Mesenchymal stem cell (in vitro differentiated cells and primary cell): ENCODE measurements around the gene HSPA9.

Experiments
- DNase-seq: peaks from one replicate; pipeline ENCODE4 v3.0.0-alpha.2; 2013
- H2AFZ ChIP-seq: one replicate; pipeline ENCODE4 v1.6.1; 2013; ENCODE audit warnings: low read depth, mild to moderate bottlenecking, control low read depth, inconsistent platforms, low read length, moderate library complexity
- H2AK5ac ChIP-seq: 2 replicates; pipeline ENCODE4 v1.6.1; 2013; ENCODE audit warnings: low read length, moderate library complexity, mild to moderate bottlenecking, inconsistent platforms; ENCODE audit not compliant: severe bottlenecking
- H2BK120ac ChIP-seq: one replicate; pipeline ENCODE4 v1.6.1; 2013; ENCODE audit warnings: low read depth, mild to moderate bottlenecking, inconsistent platforms, low read length, moderate library complexity
- H2BK12ac ChIP-seq, 2 experiments: one replicate each; pipeline ENCODE4 v1.6.1; 2013; ENCODE audit warnings: inconsistent platforms in 2 of 2, low read length in 2 of 2, mild to moderate bottlenecking in 2 of 2, moderate library complexity in 2 of 2, control low read depth in 1 of 2
- H2BK15ac ChIP-seq: one replicate; pipeline ENCODE4 v1.6.1; 2013; ENCODE audit warnings: mild to moderate bottlenecking, low read depth, inconsistent platforms; ENCODE audit not compliant: poor library complexity, severe bottlenecking
- H2BK5ac ChIP-seq: 2 replicates; pipeline ENCODE4 v1.6.1; 2013; ENCODE audit warnings: low read depth, mild to moderate bottlenecking, low read length, control low read depth, inconsistent platforms; ENCODE audit not compliant: poor library complexity, severe bottlenecking
- H3K14ac ChIP-seq, 2 experiments: one replicate each; pipeline ENCODE4 v1.6.1; 2013; ENCODE audit warnings: inconsistent platforms in 2 of 2, low read length in 2 of 2, control low read depth in 1 of 2, mild to moderate bottlenecking in 1 of 2, moderate library complexity in 1 of 2
- H3K18ac ChIP-seq, 2 experiments: one replicate each; pipeline ENCODE4 v1.6.1; 2013; ENCODE audit warnings: inconsistent platforms in 2 of 2, low read length in 2 of 2, control low read depth in 1 of 2, low read depth in 1 of 2, mild to moderate bottlenecking in 1 of 2
- H3K23ac ChIP-seq, 2 experiments: one replicate each; pipeline ENCODE4 v1.6.1; 2013; ENCODE audit warnings: inconsistent platforms in 2 of 2, low read length in 2 of 2, mild to moderate bottlenecking in 2 of 2, moderate library complexity in 2 of 2, control low read depth in 1 of 2
- H3K27ac ChIP-seq: 2 replicates; pipeline ENCODE4 v1.5.1; 2013; ENCODE audit warnings: mild to moderate bottlenecking, moderate library complexity, low read length, control low read depth, inconsistent platforms; ENCODE audit not compliant: poor library complexity, severe bottlenecking
- H3K27me3 ChIP-seq, 2 experiments: 2 replicates each; pipeline versions ENCODE4 v1.6.1 to v1.7.0; 2013; ENCODE audit warnings: low read length in 2 of 2, mild to moderate bottlenecking in 2 of 2, moderate library complexity in 2 of 2, control low read depth in 1 of 2, inconsistent platforms in 1 of 2; ENCODE audit not compliant: control insufficient read depth in 1 of 2, insufficient read depth in 1 of 2
- H3K36me3 ChIP-seq, 2 experiments: 2 replicates each; pipeline versions ENCODE4 v1.6.1 to v1.7.0; 2013; ENCODE audit warnings: low read length in 2 of 2, control low read depth in 1 of 2, inconsistent platforms in 1 of 2, low read depth in 1 of 2, mild to moderate bottlenecking in 1 of 2; ENCODE audit not compliant: insufficient read depth in 2 of 2, control insufficient read depth in 1 of 2
- H3K4ac ChIP-seq, 2 experiments: one replicate each; pipeline ENCODE4 v1.6.1; 2013; ENCODE audit warnings: inconsistent platforms in 2 of 2, low read length in 2 of 2, mild to moderate bottlenecking in 2 of 2, moderate library complexity in 2 of 2, control low read depth in 1 of 2, low read depth in 1 of 2
- H3K4me1 ChIP-seq: 2 replicates; pipeline ENCODE4 v1.6.1; 2013; ENCODE audit warnings: low read depth, low read length, control low read depth; ENCODE audit not compliant: control insufficient read depth, insufficient read depth
- H3K4me2 ChIP-seq: 2 replicates; pipeline ENCODE4 v1.6.1; 2013; ENCODE audit warnings: low read length, mild to moderate bottlenecking, inconsistent platforms; ENCODE audit not compliant: poor library complexity, severe bottlenecking
- H3K4me3 ChIP-seq, 2 experiments: 2 replicates each; pipeline versions ENCODE4 v1.5.1 to v1.7.0; 2013; ENCODE audit warnings: low read length in 2 of 2, mild to moderate bottlenecking in 2 of 2, control low read depth in 1 of 2, low read depth in 1 of 2; ENCODE audit not compliant: insufficient read depth in 1 of 2
- H3K79me1 ChIP-seq: replicated peaks from 2 replicates; pipeline ENCODE4 v1.6.1; 2013; ENCODE audit warnings: mild to moderate bottlenecking, control low read depth, low read length, inconsistent platforms; ENCODE audit not compliant: poor library complexity, severe bottlenecking
- H3K9ac ChIP-seq: 2 replicates; pipeline ENCODE4 v1.7.0; 2013; ENCODE audit warnings: mild to moderate bottlenecking, low read length, moderate library complexity
- H3K9me3 ChIP-seq: 2 replicates; pipeline ENCODE4 v1.7.0; 2013; ENCODE audit warnings: mild to moderate bottlenecking, low read length; ENCODE audit not compliant: control insufficient read depth
- H4K8ac ChIP-seq: one replicate; pipeline ENCODE4 v1.6.1; 2013; ENCODE audit warnings: inconsistent platforms, mild to moderate bottlenecking, low read length, moderate library complexity
- H4K91ac ChIP-seq: one replicate; pipeline ENCODE4 v1.6.1; 2013; ENCODE audit warnings: mild to moderate bottlenecking, low read length, inconsistent platforms
- WGBS: methylation state at CpG from one replicate; pipeline ENCODE4 v1.1.7; 2013; ENCODE audit warnings: mixed read lengths; 5-methylcytosine and 5-hydroxymethylcytosine counted together

The HSPA9 gene

DNA sequence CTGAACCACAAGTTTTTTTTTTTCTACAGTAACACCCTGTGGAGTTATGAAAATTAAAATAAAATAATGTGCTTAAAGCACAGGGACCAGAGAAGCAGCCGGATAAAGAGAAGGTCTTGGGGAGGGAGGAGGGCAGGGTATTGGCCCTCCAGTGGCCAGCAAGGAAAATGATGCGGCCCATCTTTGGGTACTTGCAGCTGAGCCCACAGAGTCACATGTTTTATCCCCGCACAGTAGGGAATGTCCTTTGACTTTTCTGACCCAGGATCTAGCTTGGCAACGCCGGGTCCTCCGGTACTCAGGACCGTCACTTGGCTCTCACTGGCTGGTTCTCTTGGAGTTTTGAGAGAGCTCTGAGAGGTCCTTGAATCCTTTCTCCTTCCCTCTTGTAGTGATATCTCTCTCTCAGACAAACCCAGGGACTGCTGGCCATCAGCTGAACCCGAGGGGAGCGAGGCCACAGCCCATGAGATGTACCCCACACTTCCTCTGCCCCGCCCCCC is 35.3 kb upstream of the HSPA9 start:
- no peak overlapping the region for H2BK5ac ChIP-seq
- peak overlapping the region; percentile 97 for H4K8ac ChIP-seq
- H3K27ac ChIP-seq = no peak overlapping the region
- H3K27me3 ChIP-seq = peaks cover 0 to 7% of the 10 kb centered on the region in 2 experiments
- no peaks in the 10 kb centered on the region for H3K36me3 ChIP-seq
- no peak overlapping the region for H2BK120ac ChIP-seq
- no peak overlapping the region for H2AK5ac ChIP-seq
- H3K4me3 ChIP-seq = peak overlapping the region in 1 of 2 experiments; percentile 41
- H2BK12ac ChIP-seq = peak overlapping the region; percentile 7 to 87
- H3K4me1 ChIP-seq = peaks cover 12% of the 10 kb centered on the region
- no peak overlapping the region for H3K9ac ChIP-seq
- peak overlapping the region; percentile 90 for H4K91ac ChIP-seq
- no peaks in the 10 kb centered on the region for H3K9me3 ChIP-seq
- H2AFZ ChIP-seq = no peak overlapping the region
- H3K4me2 ChIP-seq = peak overlapping the region; percentile 65
- no peaks in the 10 kb centered on the region for H3K79me1 ChIP-seq
- H3K4ac ChIP-seq = peak overlapping the region; percentile 14 to 73
- 26% methylated on average over 6 of the region's 10 CpGs for whole genome bisulfite sequencing
- H3K23ac ChIP-seq = no peak overlapping the region
- peak overlapping the region; percentile 60 for H2BK15ac ChIP-seq
- peak overlapping the region; percentile 74 to 75 for H3K18ac ChIP-seq
- peak; percentile 43 for DNase-seq
- H3K14ac ChIP-seq = no peak overlapping the region

GRCh38 chr5:138606378-138607064 is 31.3 kb upstream of the HSPA9 start:
- Histone ChIP-seq H3K36me3 (no peaks in the 10 kb centered on the region), H3K18ac (peak overlapping the region in 1 of 2 experiments; percentile 37)

DNA sequence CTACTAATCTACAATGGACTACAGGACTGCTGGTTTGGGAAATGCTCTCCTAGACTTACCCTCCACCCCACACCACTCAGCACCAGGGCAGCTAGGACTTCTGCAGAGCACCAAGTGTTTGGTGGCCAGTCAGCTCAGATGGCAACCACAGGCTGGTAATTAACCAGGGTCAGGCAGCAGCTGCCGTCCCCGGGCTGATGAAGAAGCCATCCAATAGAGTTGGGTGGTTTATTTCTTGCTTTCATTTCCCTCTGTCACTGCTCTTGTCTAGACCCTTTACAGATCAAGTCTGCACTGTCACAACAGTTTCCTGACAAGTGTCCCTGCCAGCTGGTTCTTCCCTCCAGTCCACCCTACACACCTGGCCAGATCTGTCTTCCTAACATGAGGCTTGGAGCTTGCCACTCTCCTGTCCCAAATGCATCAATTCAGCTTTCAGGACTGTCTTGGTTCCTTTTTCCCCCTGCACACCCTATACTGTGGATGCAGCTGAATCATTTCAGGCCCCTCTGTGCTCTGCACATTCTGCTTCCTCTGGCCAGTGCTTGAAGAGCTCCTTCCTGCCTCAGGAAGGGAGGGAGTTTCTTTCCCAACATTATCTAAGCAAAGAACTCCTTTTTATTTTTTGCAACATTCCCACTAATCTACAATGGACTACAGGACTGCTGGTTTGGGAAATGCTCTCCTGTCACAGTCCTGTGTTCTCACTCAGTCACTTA is 30.2 kb upstream of the HSPA9 start:
- H2AFZ ChIP-seq = no peak overlapping the region
- H2BK5ac ChIP-seq = no peak overlapping the region
- H3K27ac ChIP-seq = no peak overlapping the region
- H2BK15ac ChIP-seq = peak overlapping the region; percentile 71
- H3K9ac ChIP-seq = no peak overlapping the region
- DNase-seq = peak; percentile 40
- peak overlapping the region; percentile 51 to 67 for H2BK12ac ChIP-seq
- peak overlapping the region in 1 of 2 experiments; percentile 43 for H3K4ac ChIP-seq
- no peaks in the 10 kb centered on the region for H3K79me1 ChIP-seq
- H3K27me3 ChIP-seq = peaks cover 0 to 12% of the 10 kb centered on the region in 2 experiments
- peaks cover 4% of the 10 kb centered on the region for H3K4me1 ChIP-seq
- no peak overlapping the region for H3K4me2 ChIP-seq
- H4K91ac ChIP-seq = peak overlapping the region; percentile 84
- no peaks in the 10 kb centered on the region for H3K9me3 ChIP-seq
- H3K23ac ChIP-seq = no peak overlapping the region
- H3K18ac ChIP-seq = peak overlapping the region; percentile 44 to 80
- no peak overlapping the region for H2AK5ac ChIP-seq
- H4K8ac ChIP-seq = peak overlapping the region; percentile 86
- WGBS = 67% methylated on average over 2 of the region's 2 CpGs
- peak overlapping the region in 1 of 2 experiments; percentile 20 for H3K14ac ChIP-seq
- H3K36me3 ChIP-seq = no peaks in the 10 kb centered on the region
- no peak overlapping the region for H3K4me3 ChIP-seq
- H2BK120ac ChIP-seq = peak overlapping the region; percentile 43

More at GRCh38 chr5:138606378-138607064, 31.3 kb upstream of the HSPA9 start:
- H3K23ac ChIP-seq = no peak overlapping the region
- no peak overlapping the region for H3K4me3 ChIP-seq
- WGBS = 84% methylated on average over 6 of the region's 6 CpGs
- H3K27ac ChIP-seq = no peak overlapping the region
- no peak overlapping the region for H2AFZ ChIP-seq
- no peak overlapping the region for H2BK5ac ChIP-seq
- H4K91ac ChIP-seq = peak overlapping the region; percentile 53
- peak overlapping the region; percentile 13 for H2BK120ac ChIP-seq
- peak overlapping the region in 1 of 2 experiments; percentile 66 for H3K14ac ChIP-seq
- peak overlapping the region in 1 of 2 experiments; percentile 55 for H3K4ac ChIP-seq
- H2BK15ac ChIP-seq = no peak overlapping the region
- H3K27me3 ChIP-seq = peaks cover 0 to 12% of the 10 kb centered on the region in 2 experiments
- no peak for DNase-seq
- peak overlapping the region; percentile 70 to 85 for H2BK12ac ChIP-seq
- H4K8ac ChIP-seq = no peak overlapping the region
- H3K4me2 ChIP-seq = no peak overlapping the region
- H3K79me1 ChIP-seq = no peaks in the 10 kb centered on the region
- H3K9ac ChIP-seq = no peak overlapping the region
- H2AK5ac ChIP-seq = no peak overlapping the region
- H3K4me1 ChIP-seq = peaks cover 14% of the 10 kb centered on the region
- H3K9me3 ChIP-seq = no peaks in the 10 kb centered on the region
